H1 (cell line): ENCODE data around the gene RRBP1. TPM values are rescaled to one million over a fixed set of nuclear protein-coding genes. Genes with fewer than 3 reads are reported as not detected.

ENCODE experiments used
- CBX8 ChIP-seq: fragments of 300-800, 300-1000 bp; sonication (generic); IDR thresholded peaks from 2 replicates; pipeline ENCODE4 v1.7.1; 2016; ENCODE audit warnings: low read depth, low read length, borderline replicate concordance
- CHD1 ChIP-seq: IDR thresholded peaks from 2 replicates; pipeline ENCODE4 v1.6.1; 2012; ENCODE audit warnings: low read depth, low read length, improper control_type of control experiment
- TCF12 ChIP-seq: IDR thresholded peaks from 2 replicates; pipeline ENCODE4 v1.6.1; 2011; ENCODE audit warnings: low read depth, mild to moderate bottlenecking, low read length
- polyA plus RNA-seq, 7 experiments: library from polyadenylated mRNA; depleted of rRNA in 3 of 7; stranded (reverse) in 5 of 7; unstranded in 2 of 7; fragments of >200 nt in 5 of 7; fragments of 200-250 nt in 2 of 7; gene quantifications; 1 replicate in 5 of 7; 2 replicates in 1 of 7; 4 replicates in 1 of 7; pipeline versions ENCODE4 v1.2.1 to v1.2.3, GENCODE V29; 2011 to 2013; ENCODE audit warnings: missing spikeins in 2 of 7, mixed read lengths in 2 of 7
- total RNA-seq: library from RNA; stranded (reverse); fragmentation: NEBNext Ultra II Directional; extraction: Animal tissue kit (Norgen Biotek cat#: 25700); gene quantifications from 2 replicates; pipeline ENCODE4 v1.2.1, GENCODE V29; 2021
- TF ChIP-seq, protein P1 (sequence below): fragments of 300-600 bp; sonication (generic); IDR thresholded peaks from 2 replicates; pipeline ENCODE4 v1.7.1; 2012; ENCODE audit warnings: low read length, moderate library complexity, mild to moderate bottlenecking, inconsistent platforms; ENCODE audit not compliant: insufficient replicate concordance
- TF ChIP-seq, protein P2 (sequence below): IDR thresholded peaks from 2 replicates; pipeline ENCODE4 v1.6.1; 2012; ENCODE audit warnings: inconsistent platforms

Gene RRBP1
- total and polyA plus RNA-seq, 2 of the 8 experiments (the other 6 are each of a cell fraction or from before 2014, with no cell fraction given): 15.9 to 157 TPM

DNA sequence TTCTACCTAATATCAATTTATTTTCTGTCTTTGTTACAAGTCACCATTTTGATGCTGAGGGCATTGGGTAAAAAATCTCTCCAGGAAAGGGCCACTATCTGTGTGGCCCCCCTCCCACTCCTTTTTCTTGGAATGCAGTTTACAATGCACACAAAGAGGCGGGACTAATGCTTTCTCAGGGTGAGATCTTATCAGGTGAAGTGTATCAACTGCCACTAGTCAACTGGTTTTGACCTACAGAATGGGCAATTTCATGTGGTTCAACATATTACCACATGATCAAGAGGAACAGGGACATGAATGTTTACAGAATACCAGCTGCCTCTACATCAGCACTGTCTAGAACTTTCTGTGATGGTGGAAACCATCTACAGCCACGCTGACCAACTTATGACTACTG, 3.7 kb downstream of the RRBP1 start (continued):
- TF ChIP-seq, protein P1, sequence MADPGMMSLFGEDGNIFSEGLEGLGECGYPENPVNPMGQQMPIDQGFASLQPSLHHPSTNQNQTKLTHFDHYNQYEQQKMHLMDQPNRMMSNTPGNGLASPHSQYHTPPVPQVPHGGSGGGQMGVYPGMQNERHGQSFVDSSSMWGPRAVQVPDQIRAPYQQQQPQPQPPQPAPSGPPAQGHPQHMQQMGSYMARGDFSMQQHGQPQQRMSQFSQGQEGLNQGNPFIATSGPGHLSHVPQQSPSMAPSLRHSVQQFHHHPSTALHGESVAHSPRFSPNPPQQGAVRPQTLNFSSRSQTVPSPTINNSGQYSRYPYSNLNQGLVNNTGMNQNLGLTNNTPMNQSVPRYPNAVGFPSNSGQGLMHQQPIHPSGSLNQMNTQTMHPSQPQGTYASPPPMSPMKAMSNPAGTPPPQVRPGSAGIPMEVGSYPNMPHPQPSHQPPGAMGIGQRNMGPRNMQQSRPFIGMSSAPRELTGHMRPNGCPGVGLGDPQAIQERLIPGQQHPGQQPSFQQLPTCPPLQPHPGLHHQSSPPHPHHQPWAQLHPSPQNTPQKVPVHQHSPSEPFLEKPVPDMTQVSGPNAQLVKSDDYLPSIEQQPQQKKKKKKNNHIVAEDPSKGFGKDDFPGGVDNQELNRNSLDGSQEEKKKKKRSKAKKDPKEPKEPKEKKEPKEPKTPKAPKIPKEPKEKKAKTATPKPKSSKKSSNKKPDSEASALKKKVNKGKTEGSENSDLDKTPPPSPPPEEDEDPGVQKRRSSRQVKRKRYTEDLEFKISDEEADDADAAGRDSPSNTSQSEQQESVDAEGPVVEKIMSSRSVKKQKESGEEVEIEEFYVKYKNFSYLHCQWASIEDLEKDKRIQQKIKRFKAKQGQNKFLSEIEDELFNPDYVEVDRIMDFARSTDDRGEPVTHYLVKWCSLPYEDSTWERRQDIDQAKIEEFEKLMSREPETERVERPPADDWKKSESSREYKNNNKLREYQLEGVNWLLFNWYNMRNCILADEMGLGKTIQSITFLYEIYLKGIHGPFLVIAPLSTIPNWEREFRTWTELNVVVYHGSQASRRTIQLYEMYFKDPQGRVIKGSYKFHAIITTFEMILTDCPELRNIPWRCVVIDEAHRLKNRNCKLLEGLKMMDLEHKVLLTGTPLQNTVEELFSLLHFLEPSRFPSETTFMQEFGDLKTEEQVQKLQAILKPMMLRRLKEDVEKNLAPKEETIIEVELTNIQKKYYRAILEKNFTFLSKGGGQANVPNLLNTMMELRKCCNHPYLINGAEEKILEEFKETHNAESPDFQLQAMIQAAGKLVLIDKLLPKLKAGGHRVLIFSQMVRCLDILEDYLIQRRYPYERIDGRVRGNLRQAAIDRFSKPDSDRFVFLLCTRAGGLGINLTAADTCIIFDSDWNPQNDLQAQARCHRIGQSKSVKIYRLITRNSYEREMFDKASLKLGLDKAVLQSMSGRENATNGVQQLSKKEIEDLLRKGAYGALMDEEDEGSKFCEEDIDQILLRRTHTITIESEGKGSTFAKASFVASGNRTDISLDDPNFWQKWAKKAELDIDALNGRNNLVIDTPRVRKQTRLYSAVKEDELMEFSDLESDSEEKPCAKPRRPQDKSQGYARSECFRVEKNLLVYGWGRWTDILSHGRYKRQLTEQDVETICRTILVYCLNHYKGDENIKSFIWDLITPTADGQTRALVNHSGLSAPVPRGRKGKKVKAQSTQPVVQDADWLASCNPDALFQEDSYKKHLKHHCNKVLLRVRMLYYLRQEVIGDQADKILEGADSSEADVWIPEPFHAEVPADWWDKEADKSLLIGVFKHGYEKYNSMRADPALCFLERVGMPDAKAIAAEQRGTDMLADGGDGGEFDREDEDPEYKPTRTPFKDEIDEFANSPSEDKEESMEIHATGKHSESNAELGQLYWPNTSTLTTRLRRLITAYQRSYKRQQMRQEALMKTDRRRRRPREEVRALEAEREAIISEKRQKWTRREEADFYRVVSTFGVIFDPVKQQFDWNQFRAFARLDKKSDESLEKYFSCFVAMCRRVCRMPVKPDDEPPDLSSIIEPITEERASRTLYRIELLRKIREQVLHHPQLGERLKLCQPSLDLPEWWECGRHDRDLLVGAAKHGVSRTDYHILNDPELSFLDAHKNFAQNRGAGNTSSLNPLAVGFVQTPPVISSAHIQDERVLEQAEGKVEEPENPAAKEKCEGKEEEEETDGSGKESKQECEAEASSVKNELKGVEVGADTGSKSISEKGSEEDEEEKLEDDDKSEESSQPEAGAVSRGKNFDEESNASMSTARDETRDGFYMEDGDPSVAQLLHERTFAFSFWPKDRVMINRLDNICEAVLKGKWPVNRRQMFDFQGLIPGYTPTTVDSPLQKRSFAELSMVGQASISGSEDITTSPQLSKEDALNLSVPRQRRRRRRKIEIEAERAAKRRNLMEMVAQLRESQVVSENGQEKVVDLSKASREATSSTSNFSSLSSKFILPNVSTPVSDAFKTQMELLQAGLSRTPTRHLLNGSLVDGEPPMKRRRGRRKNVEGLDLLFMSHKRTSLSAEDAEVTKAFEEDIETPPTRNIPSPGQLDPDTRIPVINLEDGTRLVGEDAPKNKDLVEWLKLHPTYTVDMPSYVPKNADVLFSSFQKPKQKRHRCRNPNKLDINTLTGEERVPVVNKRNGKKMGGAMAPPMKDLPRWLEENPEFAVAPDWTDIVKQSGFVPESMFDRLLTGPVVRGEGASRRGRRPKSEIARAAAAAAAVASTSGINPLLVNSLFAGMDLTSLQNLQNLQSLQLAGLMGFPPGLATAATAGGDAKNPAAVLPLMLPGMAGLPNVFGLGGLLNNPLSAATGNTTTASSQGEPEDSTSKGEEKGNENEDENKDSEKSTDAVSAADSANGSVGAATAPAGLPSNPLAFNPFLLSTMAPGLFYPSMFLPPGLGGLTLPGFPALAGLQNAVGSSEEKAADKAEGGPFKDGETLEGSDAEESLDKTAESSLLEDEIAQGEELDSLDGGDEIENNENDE: no peak
- TF ChIP-seq TCF12 (no peak), CHD1 (no peak), CBX8 (no peak)
- TF ChIP-seq, protein P2, sequence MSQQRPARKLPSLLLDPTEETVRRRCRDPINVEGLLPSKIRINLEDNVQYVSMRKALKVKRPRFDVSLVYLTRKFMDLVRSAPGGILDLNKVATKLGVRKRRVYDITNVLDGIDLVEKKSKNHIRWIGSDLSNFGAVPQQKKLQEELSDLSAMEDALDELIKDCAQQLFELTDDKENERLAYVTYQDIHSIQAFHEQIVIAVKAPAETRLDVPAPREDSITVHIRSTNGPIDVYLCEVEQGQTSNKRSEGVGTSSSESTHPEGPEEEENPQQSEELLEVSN: no peak
- TF ChIP-seq, all 59 proteins: peak for 0
